ENCODE results near the gene HOXA9. TPM values are rescaled to one million over a fixed set of nuclear protein-coding genes. Genes with fewer than 3 reads are reported as not detected.

The HOXA9 gene
- total RNA-seq, 2 donors from 2014 or later, result 2.4 TPM; not detected in 1

GRCh38 chr7:27180431-27181420 is 15.4 kb upstream of the HOXA9 start:
- H3K4me1 Mint-ChIP-seq (ENCODE audit: low read depth in 2 of 2), result peaks cover 16 to 22% of the 10 kb centered on the region in 2 donors
- ATAC-seq, result no peak
- no peak overlapping the region for H3K4me3 Mint-ChIP-seq
- no peaks in the 10 kb centered on the region for H3K9me3 Mint-ChIP-seq
- no peaks in the 10 kb centered on the region for H3K36me3 Mint-ChIP-seq
- no peak for DNase-seq (ENCODE audit: low spot score)
- H3K27me3 Mint-ChIP-seq, result peaks cover 24 to 41% of the 10 kb centered on the region in 2 donors
- no peak overlapping the region for H3K27ac Mint-ChIP-seq

- Mint-ChIP-seq H3K36me3 (no peaks in the 10 kb centered on the region), H3K27ac (no peak overlapping the region), H3K27me3 (peaks cover 23 to 31% of the 10 kb centered on the region in 2 donors), H3K4me3 (peak overlapping the region; percentile 26), H3K9me3 (no peaks in the 10 kb centered on the region), H3K4me1 (ENCODE audit: low read depth in 2 of 2) (peaks cover 9 to 17% of the 10 kb centered on the region in 2 donors)
- DNase-seq (ENCODE audit: low spot score), result no peak
- ATAC-seq, result peak; percentile 75 to 80
These were observed 14.4 kb upstream of the HOXA9 start for GRCh38 chr7:27179503-27180430.

- H3K27ac Mint-ChIP-seq, result no peak overlapping the region
These were observed 13.7 kb upstream of the HOXA9 start for GRCh38 chr7:27179030-27179429.

GRCh38 chr7:27178366-27178765 is 13.0 kb upstream of the HOXA9 start:
- H3K27ac Mint-ChIP-seq, result no peak overlapping the region

More at GRCh38 chr7:27179030-27179429, 13.7 kb upstream of the HOXA9 start:
- peaks cover 21 to 28% of the 10 kb centered on the region in 2 donors for H3K27me3 Mint-ChIP-seq
- no peaks in the 10 kb centered on the region for H3K9me3 Mint-ChIP-seq
- no peak for DNase-seq (ENCODE audit: low spot score)
- no peaks in the 10 kb centered on the region for H3K36me3 Mint-ChIP-seq
- peak overlapping the region; percentile 26 for H3K4me3 Mint-ChIP-seq
- ATAC-seq, result no peak
- peaks cover 6 to 16% of the 10 kb centered on the region in 2 donors for H3K4me1 Mint-ChIP-seq (ENCODE audit: low read depth in 2 of 2)

GRCh38 chr7:27177795-27178320 is 12.5 kb upstream of the HOXA9 start:
- no peak overlapping the region for H3K27ac Mint-ChIP-seq
- no peaks in the 10 kb centered on the region for H3K36me3 Mint-ChIP-seq
- no peak overlapping the region for H3K4me3 Mint-ChIP-seq
- no peaks in the 10 kb centered on the region for H3K9me3 Mint-ChIP-seq
- ATAC-seq, result no peak
- H3K4me1 Mint-ChIP-seq (ENCODE audit: low read depth in 2 of 2), result peaks cover 6 to 16% of the 10 kb centered on the region in 2 donors
- no peak for DNase-seq (ENCODE audit: low spot score)
- peaks cover 21 to 26% of the 10 kb centered on the region in 2 donors for H3K27me3 Mint-ChIP-seq

More at GRCh38 chr7:27178366-27178765, 13.0 kb upstream of the HOXA9 start:
- no peaks in the 10 kb centered on the region for H3K36me3 Mint-ChIP-seq
- DNase-seq (ENCODE audit: low spot score), result no peak
- H3K4me3 Mint-ChIP-seq, result no peak overlapping the region
- no peak for ATAC-seq
- no peaks in the 10 kb centered on the region for H3K9me3 Mint-ChIP-seq
- peaks cover 21 to 28% of the 10 kb centered on the region in 2 donors for H3K27me3 Mint-ChIP-seq
- H3K4me1 Mint-ChIP-seq (ENCODE audit: low read depth in 2 of 2), result peaks cover 6 to 16% of the 10 kb centered on the region in 2 donors

- no peak overlapping the region for H3K4me3 Mint-ChIP-seq
- peaks cover 11 to 17% of the 10 kb centered on the region in 2 donors for H3K4me1 Mint-ChIP-seq (ENCODE audit: low read depth in 2 of 2)
- no peak for ATAC-seq
- no peak for DNase-seq (ENCODE audit: low spot score)
- no peaks in the 10 kb centered on the region for H3K9me3 Mint-ChIP-seq
- H3K27ac Mint-ChIP-seq, result no peak overlapping the region
- H3K27me3 Mint-ChIP-seq, result peaks cover 21 to 26% of the 10 kb centered on the region in 2 donors
- peaks cover under 1% of the 10 kb centered on the region for H3K36me3 Mint-ChIP-seq
These were observed 11.8 kb upstream of the HOXA9 start for GRCh38 chr7:27176962-27177794.

- DNase-seq (ENCODE audit: low spot score), result no peak
- no peak overlapping the region for H3K27ac Mint-ChIP-seq
- H3K9me3 Mint-ChIP-seq, result no peaks in the 10 kb centered on the region
- peaks cover 18 to 22% of the 10 kb centered on the region in 2 donors for H3K4me1 Mint-ChIP-seq (ENCODE audit: low read depth in 2 of 2)
- ATAC-seq, result no peak
- H3K4me3 Mint-ChIP-seq, result no peak overlapping the region
- peaks cover 5% of the 10 kb centered on the region for H3K36me3 Mint-ChIP-seq
- peaks cover 27 to 33% of the 10 kb centered on the region in 2 donors for H3K27me3 Mint-ChIP-seq
These were observed 11.1 kb upstream of the HOXA9 start for GRCh38 chr7:27176524-27176845.

GRCh38 chr7:27175626-27176523 is 10.5 kb upstream of the HOXA9 start:
- DNase-seq (ENCODE audit: low spot score), result no peak
- ATAC-seq, result no peak
- peaks cover 24% of the 10 kb centered on the region in 2 donors for H3K4me1 Mint-ChIP-seq (ENCODE audit: low read depth in 2 of 2)

GRCh38 chr7:27174874-27175625 is 9.7 kb upstream of the HOXA9 start:
- H3K27me3 Mint-ChIP-seq, result peaks cover 30 to 47% of the 10 kb centered on the region in 2 donors
- H3K4me1 Mint-ChIP-seq (ENCODE audit: low read depth in 2 of 2), result peaks cover 21 to 32% of the 10 kb centered on the region in 2 donors
- no peak overlapping the region for H3K27ac Mint-ChIP-seq
- ATAC-seq (no peak), DNase-seq (ENCODE audit: low spot score) (no peak)
- peaks cover 5% of the 10 kb centered on the region for H3K36me3 Mint-ChIP-seq
- H3K4me3 Mint-ChIP-seq, result peak overlapping the region; percentile 34
- H3K9me3 Mint-ChIP-seq, result no peaks in the 10 kb centered on the region

More at GRCh38 chr7:27175626-27176523, 10.5 kb upstream of the HOXA9 start:
- Mint-ChIP-seq H3K9me3 (no peaks in the 10 kb centered on the region), H3K4me3 (no peak overlapping the region), H3K27ac (no peak overlapping the region), H3K27me3 (peaks cover 27 to 39% of the 10 kb centered on the region in 2 donors), H3K36me3 (peaks cover 5% of the 10 kb centered on the region)

- Mint-ChIP-seq H3K27me3 (peaks cover 27 to 38% of the 10 kb centered on the region in 2 donors), H3K9me3 (no peaks in the 10 kb centered on the region), H3K27ac (no peak within 1 kb of the TSS), H3K4me3 (peak within 1 kb of the TSS; percentile 63), H3K36me3 (peaks cover 5% of the 10 kb centered on the region), H3K4me1 (ENCODE audit: low read depth in 2 of 2) (peaks cover 15 to 26% of the 10 kb centered on the region in 2 donors)
- no peak for DNase-seq (ENCODE audit: low spot score)
- no peak for ATAC-seq
These were observed 8.9 kb upstream of the HOXA9 start, which contains the start of gene HOXA10 for GRCh38 chr7:27173956-27174873. HOXA10 (minus strand) TSS chr7:27174320; CDS start chr7:27174306, 14 bp downstream.

All from natural killer cell treated with Interleukin-12 subunit alpha and Interleukin-12 subunit beta and Interleukin-15 and Interleukin-18, amount 100 ng/mL, for 72 hours (primary cell).